Measurements from ENCODE around the gene MYO9B. TPM values are rescaled to one million over a fixed set of nuclear protein-coding genes. Genes with fewer than 3 reads are reported as not detected.

Gene MYO9B
- total and polyA plus RNA-seq, 9 of the 15 experiments (the other 6 are each of a cell fraction or from before 2014, with no cell fraction given), result 2.4 to 77.6 (median 23.0) TPM

GRCh38 chr19:17215127-17215971, 139.8 kb downstream of the MYO9B start, which contains the start of gene USE1 (continued):
- TF ChIP-seq, protein P1, sequence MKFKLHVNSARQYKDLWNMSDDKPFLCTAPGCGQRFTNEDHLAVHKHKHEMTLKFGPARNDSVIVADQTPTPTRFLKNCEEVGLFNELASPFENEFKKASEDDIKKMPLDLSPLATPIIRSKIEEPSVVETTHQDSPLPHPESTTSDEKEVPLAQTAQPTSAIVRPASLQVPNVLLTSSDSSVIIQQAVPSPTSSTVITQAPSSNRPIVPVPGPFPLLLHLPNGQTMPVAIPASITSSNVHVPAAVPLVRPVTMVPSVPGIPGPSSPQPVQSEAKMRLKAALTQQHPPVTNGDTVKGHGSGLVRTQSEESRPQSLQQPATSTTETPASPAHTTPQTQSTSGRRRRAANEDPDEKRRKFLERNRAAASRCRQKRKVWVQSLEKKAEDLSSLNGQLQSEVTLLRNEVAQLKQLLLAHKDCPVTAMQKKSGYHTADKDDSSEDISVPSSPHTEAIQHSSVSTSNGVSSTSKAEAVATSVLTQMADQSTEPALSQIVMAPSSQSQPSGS (CRISPR knock-in tag; IDR thresholded peaks at IDR 0.05), result no peak
- 0 out of 2 replicates have a peak, but pooled peaks have one; percentile 8 for TF ChIP-seq TEAD4 (IDR thresholded peaks at IDR 0.05; ENCODE audit: low read length)
- TF ChIP-seq TEAD4 (CRISPR knock-in tag; IDR thresholded peaks at IDR 0.05; ENCODE audit: borderline replicate concordance), result no peak
- no peak for TF ChIP-seq MYBL2 (IDR thresholded peaks at IDR 0.05; ENCODE audit: low read depth)
- no peak for TF ChIP-seq MYBL2 (CRISPR knock-in tag; IDR thresholded peaks at IDR 0.05; ENCODE audit: borderline replicate concordance)
- no peak for TF ChIP-seq HIVEP1 (CRISPR knock-in tag; IDR thresholded peaks at IDR 0.05)
- no peak for TF ChIP-seq HDGF (IDR thresholded peaks at IDR 0.05)
- TF ChIP-seq ZNF699 (CRISPR knock-in tag; IDR thresholded peaks at IDR 0.05; ENCODE audit: insufficient replicate concordance), result no peak
- peak; percentile 98 for TF ChIP-seq ZBTB40 (IDR thresholded peaks at IDR 0.05)
- no peak for TF ChIP-seq ZBTB40 (CRISPR knock-in tag; IDR thresholded peaks at IDR 0.05)
- TF ChIP-seq GTF2F1 (IDR thresholded peaks at IDR 0.05; ENCODE audit: low read depth, low read length), result peak; percentile 50; the same call in 1 of the 2 replicates
- TF ChIP-seq STAT6 (CRISPR knock-in tag; IDR thresholded peaks at IDR 0.05), result 0 out of 2 replicates have a peak, but pooled peaks have one; percentile 72
- peak; percentile 91 for TF ChIP-seq POLR2H (tag; IDR thresholded peaks at IDR 0.05; ENCODE audit: low read depth)
- peak; percentile 100 for TF ChIP-seq ELF2 (CRISPR knock-in tag; IDR thresholded peaks at IDR 0.05)
- TF ChIP-seq TARDBP (IDR thresholded peaks at IDR 0.05), result peak; percentile 66; the same call in 1 of the 2 replicates
